Measurements from ENCODE around the gene TRIB2. TPM values are rescaled to one million over a fixed set of nuclear protein-coding genes. Genes with fewer than 3 reads are reported as not detected.

TRIB2 gene
- total and polyA plus RNA-seq, 2 of the 4 experiments (the other 2 are of a cell fraction) = 12.0 to 12.7 TPM

DNA sequence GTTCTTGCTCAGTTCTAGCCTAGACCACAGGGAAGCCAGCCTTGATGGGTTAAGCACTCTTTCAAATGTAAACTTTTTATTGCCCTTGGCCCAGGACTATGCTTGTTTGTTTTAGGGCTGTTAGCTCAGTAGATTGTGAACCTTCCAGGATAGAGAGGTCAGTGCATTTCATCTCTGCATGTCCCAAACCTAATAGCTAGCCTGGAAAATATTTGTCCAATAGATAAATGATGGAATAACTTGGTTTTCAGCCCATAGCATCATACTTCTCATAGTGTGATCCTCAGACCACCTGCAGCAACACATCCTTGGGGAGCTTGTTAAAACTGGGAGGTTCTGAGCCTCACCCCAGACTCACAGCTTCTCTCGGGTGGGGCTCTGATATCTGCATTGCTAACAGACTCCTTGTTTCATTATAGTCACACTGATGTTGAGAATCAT, 59.8 kb downstream of the TRIB2 start:
- Histone ChIP-seq H2BK5ac (ENCODE audit: low read depth, low read length, poor library complexity, severe bottlenecking) (no peak overlapping the region), H3K27me3 (ENCODE audit: control insufficient read depth, insufficient read depth, low read length) (no peaks in the 10 kb centered on the region), H2AK9ac (replicated peaks; ENCODE audit: low read depth, low read length, poor library complexity) (no peak overlapping the region), H2AFZ (replicated peaks; ENCODE audit: low read length, poor library complexity) (no peak overlapping the region), H3K4me1 (ENCODE audit: control insufficient read depth, insufficient read depth, low read length) (peaks cover 2% of the 10 kb centered on the region; the same call in 1 of the 2 replicates), H4K20me1 (ENCODE audit: insufficient read depth, low read length) (no peaks in the 10 kb centered on the region), H3K79me1 (ENCODE audit: low read depth in 1 of 2, low read length in 2 of 2) (no peaks in the 10 kb centered on the region), H3K27ac (ENCODE audit: insufficient read depth, low read length) (no peak overlapping the region), H3K9me1 (ENCODE audit: insufficient read depth, low read length) (no peaks in the 10 kb centered on the region; the same call in 1 of the 2 replicates), H3K9ac (ENCODE audit: low read depth, low read length) (no peak overlapping the region), H3K14ac (replicated peaks; ENCODE audit: low read depth, low read length) (no peak overlapping the region), H3K4me2 (ENCODE audit: low read depth, low read length) (no peak overlapping the region), H3K4me3 (ENCODE audit: insufficient read depth, low read depth, low read length) (no peak overlapping the region), H3K56ac (ENCODE audit: extremely low read depth, insufficient read depth, low read length) (no peak overlapping the region), H4K91ac (ENCODE audit: insufficient read depth, low read depth, low read length) (no peak overlapping the region), H3K36me3 (ENCODE audit: control insufficient read depth, insufficient read depth, low read length) (no peaks in the 10 kb centered on the region), H4K5ac (ENCODE audit: low read depth, low read length) (no peak overlapping the region), H3K23ac (ENCODE audit: low read depth, low read length) (no peak overlapping the region), H4K8ac (ENCODE audit: low read depth in 2 of 2, low read length in 2 of 2) (no peak overlapping the region), H2BK20ac (ENCODE audit: low read depth, low read length) (no peak overlapping the region), H3K18ac (ENCODE audit: low read depth, low read length) (no peak overlapping the region), H2AK5ac (ENCODE audit: low read depth, low read length) (no peak overlapping the region), H2BK120ac (ENCODE audit: low read depth, low read length) (no peak overlapping the region), H2BK15ac (ENCODE audit: low read depth, low read length) (no peak overlapping the region; the same call in 2 of the 3 replicates), H3K9me3 (ENCODE audit: control insufficient read depth, insufficient read depth, low read length) (no peaks in the 10 kb centered on the region), H3K4ac (ENCODE audit: low read depth, low read length) (no peak overlapping the region)
- no TSS peak for BruUV-seq (replicated peaks)
- in situ Hi-C loops (cut with MboI; ENCODE audit: low sequenced_read_pairs) = no loop called here
- dilution Hi-C loops (cut with HindIII; ENCODE audit: low sequenced_read_pairs, unreplicated experiment) = no loop called here
- WGBS, 2 experiments (ENCODE audit: extremely low coverage in 2 of 2, insufficient read length in 1 of 2) = no CpG with 5 or more reads among the region's 1 CpG
- no peak for ATAC-seq (ENCODE audit: low read depth)
- DNase-seq = no peak
- intact Hi-C loops (cut with micrococcal nuclease) = no loop called here
- POLR2A ChIA-PET (ENCODE audit: unreplicated experiment) = no interaction called here
- CTCF ChIA-PET = interaction anchor here (0.6 to 1.5 kb wide), 4 partner anchors 11 to 1739 kb away, joined by 3 read pairs; no protein-coding TSS in a partner anchor
- TF ChIP-seq, protein P1, sequence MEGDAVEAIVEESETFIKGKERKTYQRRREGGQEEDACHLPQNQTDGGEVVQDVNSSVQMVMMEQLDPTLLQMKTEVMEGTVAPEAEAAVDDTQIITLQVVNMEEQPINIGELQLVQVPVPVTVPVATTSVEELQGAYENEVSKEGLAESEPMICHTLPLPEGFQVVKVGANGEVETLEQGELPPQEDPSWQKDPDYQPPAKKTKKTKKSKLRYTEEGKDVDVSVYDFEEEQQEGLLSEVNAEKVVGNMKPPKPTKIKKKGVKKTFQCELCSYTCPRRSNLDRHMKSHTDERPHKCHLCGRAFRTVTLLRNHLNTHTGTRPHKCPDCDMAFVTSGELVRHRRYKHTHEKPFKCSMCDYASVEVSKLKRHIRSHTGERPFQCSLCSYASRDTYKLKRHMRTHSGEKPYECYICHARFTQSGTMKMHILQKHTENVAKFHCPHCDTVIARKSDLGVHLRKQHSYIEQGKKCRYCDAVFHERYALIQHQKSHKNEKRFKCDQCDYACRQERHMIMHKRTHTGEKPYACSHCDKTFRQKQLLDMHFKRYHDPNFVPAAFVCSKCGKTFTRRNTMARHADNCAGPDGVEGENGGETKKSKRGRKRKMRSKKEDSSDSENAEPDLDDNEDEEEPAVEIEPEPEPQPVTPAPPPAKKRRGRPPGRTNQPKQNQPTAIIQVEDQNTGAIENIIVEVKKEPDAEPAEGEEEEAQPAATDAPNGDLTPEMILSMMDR (conservative IDR thresholded peaks at IDR 0.05; ENCODE audit: low read depth, low read length) = no peak
- TF ChIP-seq, protein P2, sequence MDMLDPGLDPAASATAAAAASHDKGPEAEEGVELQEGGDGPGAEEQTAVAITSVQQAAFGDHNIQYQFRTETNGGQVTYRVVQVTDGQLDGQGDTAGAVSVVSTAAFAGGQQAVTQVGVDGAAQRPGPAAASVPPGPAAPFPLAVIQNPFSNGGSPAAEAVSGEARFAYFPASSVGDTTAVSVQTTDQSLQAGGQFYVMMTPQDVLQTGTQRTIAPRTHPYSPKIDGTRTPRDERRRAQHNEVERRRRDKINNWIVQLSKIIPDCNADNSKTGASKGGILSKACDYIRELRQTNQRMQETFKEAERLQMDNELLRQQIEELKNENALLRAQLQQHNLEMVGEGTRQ (IDR thresholded peaks at IDR 0.05; ENCODE audit: low read depth, low read length) = no peak
- no peak for TF ChIP-seq RFX5 (IDR thresholded peaks at IDR 0.05; ENCODE audit: low read depth, low read length)
- TF ChIP-seq BHLHE40 (IDR thresholded peaks at IDR 0.05; ENCODE audit: low read depth, low read length) = no peak
